Heart left ventricle (tissue), 16 donors: ENCODE measurements around the gene UBE2A. TPM values are rescaled to one million over a fixed set of nuclear protein-coding genes. Genes with fewer than 3 reads are reported as not detected.

Source experiments
- ATAC-seq, 4 donors: fragments of 200-7000 bp; cut with Tn5 transposase; one replicate each; pipeline ENCODE4 v1.9.1; 2020 to 2022; ENCODE audit warnings: moderate library complexity in 4 of 4, mild to moderate bottlenecking in 3 of 4, moderate number of reproducible peaks in 1 of 4
- DNase-seq, 5 donors: peaks; one replicate each; pipeline ENCODE4 v3.0.0-alpha.2; 2020
- H3K27ac ChIP-seq, 12 donors: fragments of 200-600 bp; sonication (generic) in 4 of 12; one replicate each; pipeline versions ENCODE4 v1.5.0 to v1.8.0; 2016 to 2022; ENCODE audit warnings: mild to moderate bottlenecking in 2 of 12
- H3K27me3 ChIP-seq, 9 donors: fragments of 200-600 bp; sonication (generic) in 2 of 9; one replicate each; pipeline versions ENCODE4 v1.5.1 to v1.8.0; 2016 to 2022; ENCODE audit warnings: mild to moderate bottlenecking in 3 of 9
- H3K36me3 ChIP-seq, 9 donors: fragments of 200-600 bp; sonication (generic) in 2 of 9; one replicate each; pipeline versions ENCODE4 v1.5.0 to v1.8.0; 2018 to 2022; ENCODE audit warnings: mild to moderate bottlenecking in 2 of 9
- H3K4me1 ChIP-seq, 12 donors: fragments of 200-600 bp; sonication (generic) in 4 of 12; one replicate each; pipeline versions ENCODE4 v1.5.0 to v1.8.0; 2016 to 2022; ENCODE audit warnings: mild to moderate bottlenecking in 3 of 12
- H3K4me3 ChIP-seq, 12 donors: fragments of 200-600 bp; sonication (generic) in 4 of 12; one replicate each; pipeline versions ENCODE4 v1.5.0 to v1.8.0; 2017 to 2022; ENCODE audit warnings: mild to moderate bottlenecking in 9 of 12, moderate library complexity in 4 of 12
- H3K9me3 ChIP-seq, 12 donors: fragments of 200-600 bp; sonication (generic) in 4 of 12; one replicate each; pipeline versions ENCODE4 v1.5.0 to v1.8.0; 2016 to 2022; ENCODE audit warnings: mild to moderate bottlenecking in 1 of 12
- POLR2A ChIP-seq, 2 donors: fragments of 450-650 bp; IDR thresholded peaks; one replicate each; pipeline ENCODE4 v1.6.1; 2017; ENCODE audit warnings: antibody characterized with exemption in 2 of 2, mild to moderate bottlenecking in 2 of 2, moderate library complexity in 2 of 2
- WGBS, 4 donors: extraction: QIAGEN DNeasy Blood & Tissue Kit in 2 of 4; methylation state at CpG; one replicate each; pipeline versions ENCODE4 v1.1.5 to v1.1.7; 2013 to 2018; 5-methylcytosine and 5-hydroxymethylcytosine counted together
- intact Hi-C, 10 donors: fragments of 100-400 bp; cut with DNase I; formaldehyde crosslinking; loops; one replicate each; pipeline versions ENCODE4 v1.11.1 to v1.14.2; 2022
- polyA plus RNA-seq, 2 donors: library from polyadenylated mRNA; stranded (reverse); fragments of 200-250 nt; gene quantifications; one replicate each; pipeline ENCODE4 v1.2.3, GENCODE V29; 2013
- total RNA-seq, 9 donors: library from RNA; depleted of rRNA in 2 of 9; stranded (reverse); fragments of >200 nt in 2 of 9; fragmentation: NEBNext Ultra II Directional in 3 of 9; extraction: Animal tissue kit (Norgen Biotek cat#: 25700) in 3 of 9; gene quantifications; one replicate each; pipeline versions ENCODE4 v1.1.0 to v1.2.4, GENCODE V29; 2016 to 2023
- TF ChIP-seq, protein P1 (sequence below), 12 donors: fragments of 200-600 bp; sonication (generic) in 4 of 12; IDR thresholded peaks; one replicate each; pipeline versions ENCODE4 v1.5.0 to v1.8.0; 2018 to 2022; ENCODE audit warnings: antibody characterized with exemption in 12 of 12, mild to moderate bottlenecking in 5 of 12
- donor health status: ischemic (EF 13 %, LVEDD 7.1; RV severe dilation, severe dysfunction).
- donor health status: healthy with polysubstance abuse.
- donor health status: DM: no; HTN: yes; CAD: no.
- donor health status: DM: no; HTN: no; CAD: no.
- donor health status: ischemic (EF 25% LVEDD 6.9; RV normal size, moderate dysfunction).
- donor health status: ischemic (EF 25% LVEDD 5.7; RV mildly dilated, moderate dysfunction).
- donor health status: healthy.
- donor health status: DM: yes; HTN: yes; CAD: no.
- donor health status: ischemic (EF 35%, LVEDD 5.7; RV mildly dilated, moderate dysfunction).
- donor health status: nonischemic (EF 11% LVEDD 7.7; RV severe dilation, severe dysfunction).
- donor health status: DM: yes; HTN: yes; CAD: no.
- donor health status: PGD.
- donor health status: ischemic (EF 29% LVEDD 5.4; RV normal size, mild dysfunction).
- donor health status: nonischemic (EF 23%, LVEDD 6.1; RV moderate dilation, normal function).

Gene UBE2A
- total and polyA plus RNA-seq, 11 donors = 37.3 to 86.2 (median 65.5) TPM

DNA sequence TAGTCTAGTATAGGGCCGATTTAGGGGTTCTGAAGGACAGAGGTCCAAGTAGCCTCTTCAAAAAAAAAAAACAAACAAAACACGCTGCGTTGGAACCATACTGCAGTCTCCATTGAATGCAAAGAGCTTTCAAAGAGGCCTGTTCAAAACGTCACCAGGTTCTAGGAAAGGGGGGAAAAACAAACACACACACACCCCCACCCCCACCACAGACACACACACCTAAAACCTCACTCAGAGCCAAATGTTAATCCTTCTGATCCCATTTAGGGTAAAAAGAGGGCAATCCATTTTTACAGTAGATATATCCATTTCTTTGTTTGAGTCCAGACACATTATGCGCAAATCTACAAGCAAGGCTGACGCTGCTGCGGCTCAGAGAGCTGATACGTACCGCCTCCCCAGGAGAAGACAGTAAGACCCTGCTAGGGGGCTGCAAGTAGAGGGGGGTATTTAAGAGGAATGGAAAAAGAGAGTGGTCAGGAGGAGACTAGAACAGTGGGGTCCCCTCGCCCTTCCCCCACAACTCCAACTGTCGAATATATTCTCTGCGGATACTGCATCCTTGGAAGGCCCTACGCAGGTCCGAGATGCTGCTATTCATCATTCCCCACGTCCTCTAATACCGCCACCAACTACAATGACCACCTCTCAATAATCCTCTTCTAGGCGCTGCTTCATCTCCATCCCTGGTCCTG is 30.6 kb downstream of the UBE2A start:
- WGBS, 4 donors = 27 to 56% (median 43%) methylated on average over 17 of the region's 17 CpGs
- intact Hi-C loops = loop anchor here in 4 of 10 donors (2.0 to 10.0 kb wide), 7 partner anchors 30 to 127 kb away; partner anchors contain the start of genes UBE2A (in 2 of the 4) and SEPTIN6 (in 1 of the 4)
- H3K4me3 ChIP-seq = peak overlapping the region; percentile 55 to 98 (median 76)
- DNase-seq = no peak
- no peak for TF ChIP-seq POLR2A (IDR thresholded peaks at IDR 0.05)
- TF ChIP-seq, protein P1, sequence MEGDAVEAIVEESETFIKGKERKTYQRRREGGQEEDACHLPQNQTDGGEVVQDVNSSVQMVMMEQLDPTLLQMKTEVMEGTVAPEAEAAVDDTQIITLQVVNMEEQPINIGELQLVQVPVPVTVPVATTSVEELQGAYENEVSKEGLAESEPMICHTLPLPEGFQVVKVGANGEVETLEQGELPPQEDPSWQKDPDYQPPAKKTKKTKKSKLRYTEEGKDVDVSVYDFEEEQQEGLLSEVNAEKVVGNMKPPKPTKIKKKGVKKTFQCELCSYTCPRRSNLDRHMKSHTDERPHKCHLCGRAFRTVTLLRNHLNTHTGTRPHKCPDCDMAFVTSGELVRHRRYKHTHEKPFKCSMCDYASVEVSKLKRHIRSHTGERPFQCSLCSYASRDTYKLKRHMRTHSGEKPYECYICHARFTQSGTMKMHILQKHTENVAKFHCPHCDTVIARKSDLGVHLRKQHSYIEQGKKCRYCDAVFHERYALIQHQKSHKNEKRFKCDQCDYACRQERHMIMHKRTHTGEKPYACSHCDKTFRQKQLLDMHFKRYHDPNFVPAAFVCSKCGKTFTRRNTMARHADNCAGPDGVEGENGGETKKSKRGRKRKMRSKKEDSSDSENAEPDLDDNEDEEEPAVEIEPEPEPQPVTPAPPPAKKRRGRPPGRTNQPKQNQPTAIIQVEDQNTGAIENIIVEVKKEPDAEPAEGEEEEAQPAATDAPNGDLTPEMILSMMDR (IDR thresholded peaks at IDR 0.05) = no peak
- peak overlapping the region in 5 of 12 donors; percentile 85 to 97 (median 90) for H3K27ac ChIP-seq
- peaks cover 0 to 3% (median 0%) of the 10 kb centered on the region in 9 donors for H3K36me3 ChIP-seq
- peaks cover 0 to 9% (median 0%) of the 10 kb centered on the region in 9 donors for H3K27me3 ChIP-seq
- ATAC-seq = no peak
- H3K4me1 ChIP-seq = peaks cover 0 to 7% (median 0%) of the 10 kb centered on the region in 12 donors
- H3K9me3 ChIP-seq = no peaks in the 10 kb centered on the region

DNA sequence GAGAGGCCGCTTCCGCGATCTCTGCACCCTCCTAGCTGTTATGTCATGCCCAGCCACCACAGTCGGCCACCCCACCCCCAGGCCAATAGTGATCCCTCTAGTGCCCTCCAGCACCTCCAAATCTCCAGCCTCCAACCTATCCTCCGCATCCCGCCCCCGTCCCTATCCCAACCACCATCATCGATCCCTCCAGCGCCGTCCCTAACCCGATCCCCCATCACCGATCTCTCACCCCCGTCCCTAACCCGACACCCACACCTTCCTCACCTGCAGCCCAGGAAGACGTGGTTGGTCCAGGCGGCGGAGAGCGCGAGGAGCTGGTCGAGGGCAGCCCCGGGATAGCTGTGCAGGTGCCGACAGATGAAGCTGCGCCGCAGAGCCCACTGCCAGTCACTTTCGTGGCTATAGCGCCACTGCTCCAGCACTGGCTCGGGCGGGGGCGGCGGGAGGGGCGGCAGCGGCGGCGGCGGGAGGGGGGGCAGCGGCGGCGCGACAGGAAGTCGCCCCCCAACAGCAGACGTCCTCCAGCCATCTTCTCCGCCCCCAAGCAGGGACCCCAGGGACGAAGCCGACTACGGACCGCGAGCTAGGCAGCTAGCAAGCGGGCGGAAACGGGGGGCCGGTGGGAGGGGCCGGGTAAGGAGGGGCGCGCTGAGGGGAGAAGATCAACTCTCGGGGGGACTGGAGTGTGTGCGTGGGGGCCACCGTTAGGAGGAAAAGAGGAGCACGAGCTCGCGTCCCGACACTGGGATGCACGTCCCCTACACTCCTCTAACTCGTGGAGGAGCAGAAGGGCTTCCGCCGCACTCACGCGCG is 31.3 kb downstream of the UBE2A start:
- TF ChIP-seq, protein P1 (IDR thresholded peaks at IDR 0.05) = no peak
- TF ChIP-seq POLR2A (IDR thresholded peaks at IDR 0.05) = no peak
- peaks cover 0 to 7% (median 0%) of the 10 kb centered on the region in 12 donors for H3K4me1 ChIP-seq
- 1 to 43% (median 21%) methylated on average over 50 to 67 of the region's 68 CpGs for WGBS, 4 donors
- peak overlapping the region; percentile 55 to 98 (median 76) for H3K4me3 ChIP-seq
- H3K27ac ChIP-seq = peak overlapping the region in 11 of 12 donors; percentile 78 to 97 (median 90)
- intact Hi-C loops = loop anchor here in 4 of 10 donors (2.0 to 10.0 kb wide), 7 partner anchors 31 to 127 kb away; partner anchors contain the start of genes UBE2A (in 2 of the 4) and SEPTIN6 (in 1 of the 4)
- peak in 4 of 5 donors; percentile 32 to 47 (median 40) for DNase-seq
- peaks cover 0 to 9% (median 0%) of the 10 kb centered on the region in 9 donors for H3K27me3 ChIP-seq
- H3K9me3 ChIP-seq = no peaks in the 10 kb centered on the region
- ATAC-seq = peak; percentile 30 to 75 (median 64)
- H3K36me3 ChIP-seq = peaks cover 0 to 3% (median 0%) of the 10 kb centered on the region in 9 donors

DNA sequence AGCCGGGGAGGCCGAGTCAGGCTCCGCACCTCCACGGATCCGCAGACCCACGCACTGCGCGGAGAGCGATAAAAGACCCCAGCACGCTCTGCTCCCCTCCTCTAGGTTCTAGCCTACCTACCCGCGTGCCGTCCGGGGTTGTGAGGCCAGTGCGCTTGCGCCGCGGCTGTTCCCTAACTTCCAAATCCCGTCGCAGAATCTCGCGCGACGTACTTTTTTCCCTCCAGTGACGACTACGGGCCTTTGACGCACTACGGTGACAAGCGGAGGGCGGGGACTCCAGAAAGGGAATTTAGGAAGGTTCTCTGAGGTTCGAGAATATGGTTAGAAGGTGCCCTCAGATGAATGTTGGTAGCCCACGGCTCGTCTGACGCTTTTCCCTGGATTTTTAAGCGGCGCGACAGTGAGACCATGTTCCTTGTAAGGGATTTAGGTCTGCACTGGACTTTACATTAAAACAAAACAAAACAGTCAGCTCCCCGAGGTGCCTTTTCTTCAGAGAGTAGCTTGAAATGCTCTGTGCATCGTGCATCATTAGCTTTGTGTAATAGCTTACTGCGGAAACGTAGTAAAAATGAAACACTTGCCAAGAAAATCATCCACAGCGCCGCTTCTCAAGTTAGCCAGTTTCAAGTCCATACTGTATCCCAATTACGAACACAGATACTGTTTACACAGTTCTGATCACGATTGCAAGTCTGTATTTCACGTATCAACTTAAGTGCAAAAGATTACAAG is 32.1 kb downstream of the UBE2A start, which contains the start of gene NKRF:
NKRF (minus strand) TSS at position 145 of the 738 bp plus-strand sequence.
- Histone ChIP-seq H3K36me3 (peaks cover 0 to 3% (median 0%) of the 10 kb centered on the region in 9 donors), H3K27ac (peak within 1 kb of the TSS; percentile 65 to 97 (median 88)), H3K4me1 (peaks cover 0 to 7% (median 0%) of the 10 kb centered on the region in 12 donors), H3K27me3 (peaks cover 0 to 9% (median 0%) of the 10 kb centered on the region in 9 donors), H3K9me3 (no peaks in the 10 kb centered on the region), H3K4me3 (peak within 1 kb of the TSS; percentile 55 to 98 (median 76))
- WGBS, 4 donors = 2 to 44% (median 18%) methylated on average over 45 to 46 of the region's 46 CpGs
- ATAC-seq = peak; percentile 86 to 96 (median 94)
- TF ChIP-seq, protein P1 (IDR thresholded peaks at IDR 0.05) = no peak
- TF ChIP-seq POLR2A (IDR thresholded peaks at IDR 0.05) = peak in 1 of 2 donors; percentile 80
- DNase-seq = peak; percentile 91 to 96 (median 93)
- intact Hi-C loops = loop anchor here in 4 of 10 donors (5.0 to 10.0 kb wide), 6 partner anchors 34 to 126 kb away; partner anchors contain the start of genes SEPTIN6 (in 1 of the 4) and UBE2A (in 1 of the 4)
